Mesenchymal stem cell (in vitro differentiated cells and primary cell): ENCODE measurements around the gene ATP13A4.

ENCODE experiments used
- DNase-seq: peaks from one replicate; pipeline ENCODE4 v3.0.0-alpha.2; 2013
- H2AFZ ChIP-seq: one replicate; pipeline ENCODE4 v1.6.1; 2013; ENCODE audit warnings: low read depth, mild to moderate bottlenecking, control low read depth, inconsistent platforms, low read length, moderate library complexity
- H2AK5ac ChIP-seq: 2 replicates; pipeline ENCODE4 v1.6.1; 2013; ENCODE audit warnings: low read length, moderate library complexity, mild to moderate bottlenecking, inconsistent platforms; ENCODE audit not compliant: severe bottlenecking
- H2BK120ac ChIP-seq: one replicate; pipeline ENCODE4 v1.6.1; 2013; ENCODE audit warnings: low read depth, mild to moderate bottlenecking, inconsistent platforms, low read length, moderate library complexity
- H2BK12ac ChIP-seq, 2 experiments: one replicate each; pipeline ENCODE4 v1.6.1; 2013; ENCODE audit warnings: inconsistent platforms in 2 of 2, low read length in 2 of 2, mild to moderate bottlenecking in 2 of 2, moderate library complexity in 2 of 2, control low read depth in 1 of 2
- H2BK15ac ChIP-seq: one replicate; pipeline ENCODE4 v1.6.1; 2013; ENCODE audit warnings: mild to moderate bottlenecking, low read depth, inconsistent platforms; ENCODE audit not compliant: poor library complexity, severe bottlenecking
- H2BK5ac ChIP-seq: 2 replicates; pipeline ENCODE4 v1.6.1; 2013; ENCODE audit warnings: low read depth, mild to moderate bottlenecking, low read length, control low read depth, inconsistent platforms; ENCODE audit not compliant: poor library complexity, severe bottlenecking
- H3K14ac ChIP-seq, 2 experiments: one replicate each; pipeline ENCODE4 v1.6.1; 2013; ENCODE audit warnings: inconsistent platforms in 2 of 2, low read length in 2 of 2, control low read depth in 1 of 2, mild to moderate bottlenecking in 1 of 2, moderate library complexity in 1 of 2
- H3K18ac ChIP-seq, 2 experiments: one replicate each; pipeline ENCODE4 v1.6.1; 2013; ENCODE audit warnings: inconsistent platforms in 2 of 2, low read length in 2 of 2, control low read depth in 1 of 2, low read depth in 1 of 2, mild to moderate bottlenecking in 1 of 2
- H3K23ac ChIP-seq, 2 experiments: one replicate each; pipeline ENCODE4 v1.6.1; 2013; ENCODE audit warnings: inconsistent platforms in 2 of 2, low read length in 2 of 2, mild to moderate bottlenecking in 2 of 2, moderate library complexity in 2 of 2, control low read depth in 1 of 2
- H3K27ac ChIP-seq: 2 replicates; pipeline ENCODE4 v1.5.1; 2013; ENCODE audit warnings: mild to moderate bottlenecking, moderate library complexity, low read length, control low read depth, inconsistent platforms; ENCODE audit not compliant: poor library complexity, severe bottlenecking
- H3K27me3 ChIP-seq, 2 experiments: 2 replicates each; pipeline versions ENCODE4 v1.6.1 to v1.7.0; 2013; ENCODE audit warnings: low read length in 2 of 2, mild to moderate bottlenecking in 2 of 2, moderate library complexity in 2 of 2, control low read depth in 1 of 2, inconsistent platforms in 1 of 2; ENCODE audit not compliant: control insufficient read depth in 1 of 2, insufficient read depth in 1 of 2
- H3K36me3 ChIP-seq, 2 experiments: 2 replicates each; pipeline versions ENCODE4 v1.6.1 to v1.7.0; 2013; ENCODE audit warnings: low read length in 2 of 2, control low read depth in 1 of 2, inconsistent platforms in 1 of 2, low read depth in 1 of 2, mild to moderate bottlenecking in 1 of 2; ENCODE audit not compliant: insufficient read depth in 2 of 2, control insufficient read depth in 1 of 2
- H3K4ac ChIP-seq, 2 experiments: one replicate each; pipeline ENCODE4 v1.6.1; 2013; ENCODE audit warnings: inconsistent platforms in 2 of 2, low read length in 2 of 2, mild to moderate bottlenecking in 2 of 2, moderate library complexity in 2 of 2, control low read depth in 1 of 2, low read depth in 1 of 2
- H3K4me1 ChIP-seq: 2 replicates; pipeline ENCODE4 v1.6.1; 2013; ENCODE audit warnings: low read depth, low read length, control low read depth; ENCODE audit not compliant: control insufficient read depth, insufficient read depth
- H3K4me2 ChIP-seq: 2 replicates; pipeline ENCODE4 v1.6.1; 2013; ENCODE audit warnings: low read length, mild to moderate bottlenecking, inconsistent platforms; ENCODE audit not compliant: poor library complexity, severe bottlenecking
- H3K4me3 ChIP-seq, 2 experiments: 2 replicates each; pipeline versions ENCODE4 v1.5.1 to v1.7.0; 2013; ENCODE audit warnings: low read length in 2 of 2, mild to moderate bottlenecking in 2 of 2, control low read depth in 1 of 2, low read depth in 1 of 2; ENCODE audit not compliant: insufficient read depth in 1 of 2
- H3K79me1 ChIP-seq: replicated peaks from 2 replicates; pipeline ENCODE4 v1.6.1; 2013; ENCODE audit warnings: mild to moderate bottlenecking, control low read depth, low read length, inconsistent platforms; ENCODE audit not compliant: poor library complexity, severe bottlenecking
- H3K9ac ChIP-seq: 2 replicates; pipeline ENCODE4 v1.7.0; 2013; ENCODE audit warnings: mild to moderate bottlenecking, low read length, moderate library complexity
- H3K9me3 ChIP-seq: 2 replicates; pipeline ENCODE4 v1.7.0; 2013; ENCODE audit warnings: mild to moderate bottlenecking, low read length; ENCODE audit not compliant: control insufficient read depth
- H4K8ac ChIP-seq: one replicate; pipeline ENCODE4 v1.6.1; 2013; ENCODE audit warnings: inconsistent platforms, mild to moderate bottlenecking, low read length, moderate library complexity
- H4K91ac ChIP-seq: one replicate; pipeline ENCODE4 v1.6.1; 2013; ENCODE audit warnings: mild to moderate bottlenecking, low read length, inconsistent platforms
- WGBS: methylation state at CpG from one replicate; pipeline ENCODE4 v1.1.7; 2013; ENCODE audit warnings: mixed read lengths; 5-methylcytosine and 5-hydroxymethylcytosine counted together

The ATP13A4 gene

GRCh38 chr3:193491026-193491425 is 63.7 kb downstream of the ATP13A4 start:
- no peak overlapping the region for H3K4me3 ChIP-seq
- H2BK15ac ChIP-seq, result no peak overlapping the region
- no peak overlapping the region for H3K9ac ChIP-seq
- H2BK12ac ChIP-seq, result no peak overlapping the region
- WGBS, result 74% methylated on average over 1 of the region's 1 CpG
- no peaks in the 10 kb centered on the region for H3K79me1 ChIP-seq
- no peak overlapping the region for H3K14ac ChIP-seq
- H3K27me3 ChIP-seq, result no peaks in the 10 kb centered on the region
- no peak overlapping the region for H4K91ac ChIP-seq
- H3K4me2 ChIP-seq, result no peak overlapping the region
- no peak overlapping the region for H2AK5ac ChIP-seq
- H3K23ac ChIP-seq, result no peak overlapping the region
- no peaks in the 10 kb centered on the region for H3K9me3 ChIP-seq
- no peaks in the 10 kb centered on the region for H3K4me1 ChIP-seq
- no peak for DNase-seq
- no peak overlapping the region for H2BK120ac ChIP-seq
- H3K27ac ChIP-seq, result no peak overlapping the region
- no peak overlapping the region for H4K8ac ChIP-seq
- no peak overlapping the region for H2AFZ ChIP-seq
- no peak overlapping the region for H3K18ac ChIP-seq
- no peaks in the 10 kb centered on the region for H3K36me3 ChIP-seq
- H2BK5ac ChIP-seq, result no peak overlapping the region
- no peak overlapping the region for H3K4ac ChIP-seq

GRCh38 chr3:193490580-193490979 is 64.1 kb downstream of the ATP13A4 start:
- Histone ChIP-seq H3K9ac (no peak overlapping the region), H2BK120ac (no peak overlapping the region), H3K14ac (no peak overlapping the region), H3K18ac (no peak overlapping the region), H3K36me3 (no peaks in the 10 kb centered on the region), H3K4me1 (no peaks in the 10 kb centered on the region), H3K79me1 (no peaks in the 10 kb centered on the region), H3K4ac (no peak overlapping the region), H2AFZ (no peak overlapping the region), H3K23ac (no peak overlapping the region), H3K27ac (no peak overlapping the region), H2AK5ac (no peak overlapping the region), H3K4me3 (no peak overlapping the region), H3K27me3 (no peaks in the 10 kb centered on the region), H4K91ac (no peak overlapping the region), H4K8ac (no peak overlapping the region), H2BK12ac (no peak overlapping the region), H3K4me2 (no peak overlapping the region), H2BK15ac (no peak overlapping the region), H2BK5ac (no peak overlapping the region), H3K9me3 (no peaks in the 10 kb centered on the region)
- no peak for DNase-seq
- WGBS, result 73% methylated on average over 4 of the region's 4 CpGs

GRCh38 chr3:193489949-193490348 is 64.7 kb downstream of the ATP13A4 start:
- Histone ChIP-seq H3K4me3 (no peak overlapping the region), H2BK120ac (no peak overlapping the region), H3K27ac (no peak overlapping the region), H3K9ac (no peak overlapping the region), H4K8ac (no peak overlapping the region), H2BK15ac (no peak overlapping the region), H3K4me1 (no peaks in the 10 kb centered on the region), H3K4me2 (no peak overlapping the region), H3K36me3 (no peaks in the 10 kb centered on the region), H3K4ac (no peak overlapping the region), H3K9me3 (no peaks in the 10 kb centered on the region), H2AK5ac (no peak overlapping the region), H4K91ac (no peak overlapping the region), H2BK5ac (no peak overlapping the region), H3K79me1 (no peaks in the 10 kb centered on the region), H2BK12ac (no peak overlapping the region), H3K14ac (no peak overlapping the region), H3K23ac (no peak overlapping the region), H3K18ac (no peak overlapping the region), H3K27me3 (no peaks in the 10 kb centered on the region), H2AFZ (no peak overlapping the region)
- 90% methylated on average over 5 of the region's 6 CpGs for WGBS
- DNase-seq, result no peak

GRCh38 chr3:193488741-193489140 is 66.0 kb downstream of the ATP13A4 start:
- Histone ChIP-seq H3K9me3 (no peaks in the 10 kb centered on the region), H3K23ac (no peak overlapping the region), H3K36me3 (no peaks in the 10 kb centered on the region), H2BK5ac (no peak overlapping the region), H3K27me3 (no peaks in the 10 kb centered on the region), H3K9ac (no peak overlapping the region), H3K18ac (no peak overlapping the region), H3K79me1 (no peaks in the 10 kb centered on the region), H2BK15ac (no peak overlapping the region), H4K91ac (no peak overlapping the region), H2AFZ (no peak overlapping the region), H2AK5ac (no peak overlapping the region), H3K4me1 (no peaks in the 10 kb centered on the region), H3K14ac (no peak overlapping the region), H3K4me3 (no peak overlapping the region), H4K8ac (no peak overlapping the region), H3K27ac (no peak overlapping the region), H3K4me2 (no peak overlapping the region), H2BK120ac (no peak overlapping the region), H2BK12ac (no peak overlapping the region), H3K4ac (no peak overlapping the region)
- no peak for DNase-seq
- WGBS, result 83% methylated on average over 5 of the region's 5 CpGs
